Activated CD8-positive, alpha-beta memory T cell treated with anti-CD3 and anti-CD28 coated beads, Interleukin-2, amount 50 U/mL, for 1 hour (primary cell): ENCODE data around the gene FAM163B.

Experiments used
- DNase-seq: peaks from one replicate; pipeline ENCODE4 v3.0.0-alpha.2; 2020; ENCODE audit errors: extremely low read depth

The FAM163B gene

DNA sequence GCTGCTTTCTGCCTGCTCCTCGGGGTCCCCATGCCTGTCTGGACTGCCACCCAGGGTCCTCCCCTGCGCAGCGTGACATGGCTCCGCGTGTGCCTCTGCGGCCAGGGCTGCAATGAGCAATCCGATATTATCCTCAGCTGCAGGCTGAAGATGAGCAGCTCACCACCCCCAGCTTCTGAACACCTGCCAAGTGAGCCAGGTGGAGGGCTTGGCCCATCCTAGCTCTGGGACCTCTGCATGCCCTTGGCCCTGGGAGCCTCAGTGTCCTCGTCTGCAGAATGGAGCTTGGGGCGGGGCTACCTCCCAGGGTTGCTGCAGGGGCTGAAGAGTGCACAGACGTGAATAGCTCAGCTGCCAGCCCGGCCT, 80.3 kb downstream of the FAM163B start:
- DNase-seq, result no peak

GRCh38 chr9:133528001-133528875, 81.0 kb downstream of the FAM163B start:
- no peak for DNase-seq

- DNase-seq, result no peak
Observed at GRCh38 chr9:133527444-133527920, 81.7 kb downstream of the FAM163B start.
